Activated CD4-positive, alpha-beta memory T cell treated with anti-CD3 and anti-CD28 coated beads, Interleukin-2, amount 10 ng/mL, durations not matched to agents 7 days and 5 days (primary cell): ENCODE data around the gene MKLN1. TPM values are rescaled to one million over a fixed set of nuclear protein-coding genes. Genes with fewer than 3 reads are reported as not detected.
"Not testable (repeated sequence)": the region's sequence is repeated elsewhere in the genome, so short reads cannot be mapped to it uniquely, and the experiment has no call there.

Source experiments
- CTCF ChIA-PET: fragments of 350-600 bp; sonication (Branson Sonifier 250); formaldehyde crosslinking; loops from one replicate; lab custom pipeline; 2021; ENCODE audit warnings: antibody characterized with exemption, inconsistent platforms; lab: Charles Lee
- POLR2A ChIA-PET: fragments of 350-600 bp; sonication (Branson Sonifier 250); formaldehyde crosslinking; loops from one replicate; lab custom pipeline; 2021; ENCODE audit warnings: antibody characterized with exemption; lab: Charles Lee
- DNase-seq: peaks from one replicate; pipeline ENCODE4 v3.0.0-alpha.2; 2020
- H3K27ac Mint-ChIP-seq: one replicate; pipeline ENCODE4 v1.8.0; 2021; ENCODE audit warnings: mild to moderate bottlenecking, mixed read lengths
- H3K27me3 Mint-ChIP-seq: one replicate; pipeline ENCODE4 v1.8.0; 2021; ENCODE audit warnings: mixed read lengths
- H3K36me3 Mint-ChIP-seq: one replicate; pipeline ENCODE4 v1.8.0; 2021; ENCODE audit warnings: low read depth, mixed read lengths
- H3K4me1 Mint-ChIP-seq: one replicate; pipeline ENCODE4 v1.8.0; 2021; ENCODE audit warnings: mixed read lengths
- H3K4me3 Mint-ChIP-seq: one replicate; pipeline ENCODE4 v1.8.0; 2021; ENCODE audit warnings: mild to moderate bottlenecking, mixed read lengths
- H3K9me3 Mint-ChIP-seq: one replicate; pipeline ENCODE4 v1.8.0; 2021; ENCODE audit warnings: mixed read lengths
- total RNA-seq, 2 experiments: library from RNA; stranded (reverse); gene quantifications; one replicate each; pipeline ENCODE4 v1.2.3, GENCODE V29; 2021

The MKLN1 gene
- total RNA-seq, 2 experiments from 2014 or later: 35.9 to 37.3 TPM

GRCh38 chr7:131502810-131503508 lies 175.3 kb downstream of the MKLN1 start:
- Mint-ChIP-seq H3K9me3 (no peaks in the 10 kb centered on the region), H3K36me3 (peaks cover 7% of the 10 kb centered on the region), H3K4me3 (no peak overlapping the region), H3K27ac (no peak overlapping the region), H3K4me1 (peaks cover 30% of the 10 kb centered on the region), H3K27me3 (no peaks in the 10 kb centered on the region)
- DNase-seq: no peak
- ChIA-PET POLR2A (no interaction called here), CTCF (interaction anchor here (3.1 kb wide), 1 partner anchor 10 kb away, joined by 22 read pairs; no protein-coding TSS in a partner anchor)

- DNase-seq: no peak
- Mint-ChIP-seq H3K9me3 (no peaks in the 10 kb centered on the region), H3K27me3 (no peaks in the 10 kb centered on the region), H3K27ac (no peak overlapping the region), H3K36me3 (peaks cover 7% of the 10 kb centered on the region), H3K4me3 (no peak overlapping the region), H3K4me1 (peaks cover 35% of the 10 kb centered on the region)
- POLR2A ChIA-PET: no interaction called here
- CTCF ChIA-PET: interaction anchor here (1.3 to 1.7 kb wide), 2 partner anchors 10 to 42 kb away, joined by 5 read pairs; no protein-coding TSS in a partner anchor
Observed at GRCh38 chr7:131503639-131504038, 176.0 kb downstream of the MKLN1 start.

GRCh38 chr7:131504157-131504899 lies 176.7 kb downstream of the MKLN1 start:
- Mint-ChIP-seq H3K27ac (no peak overlapping the region), H3K36me3 (peaks cover 6% of the 10 kb centered on the region)
- CTCF ChIA-PET: interaction anchor here (1.3 to 1.7 kb wide), 2 partner anchors 9 to 42 kb away, joined by 5 read pairs; no protein-coding TSS in a partner anchor

GRCh38 chr7:131505037-131505620 lies 177.5 kb downstream of the MKLN1 start:
- H3K27ac Mint-ChIP-seq, H3K9me3 Mint-ChIP-seq, H3K36me3 Mint-ChIP-seq, H3K27me3 Mint-ChIP-seq, DNase-seq, POLR2A ChIA-PET, H3K4me3 Mint-ChIP-seq: not testable (repeated sequence)
- CTCF ChIA-PET: interaction anchor here (1.7 to 2.0 kb wide), 2 partner anchors 8 to 150 kb away, joined by 5 to 6 read pairs; no protein-coding TSS in a partner anchor
- H3K4me1 Mint-ChIP-seq: peaks cover 35% of the 10 kb centered on the region

More at GRCh38 chr7:131504157-131504899, 176.7 kb downstream of the MKLN1 start:
- H3K9me3 Mint-ChIP-seq: no peaks in the 10 kb centered on the region
- POLR2A ChIA-PET: no interaction called here
- H3K4me1 Mint-ChIP-seq: peaks cover 35% of the 10 kb centered on the region
- DNase-seq: no peak
- no peak overlapping the region for H3K4me3 Mint-ChIP-seq
- H3K27me3 Mint-ChIP-seq: no peaks in the 10 kb centered on the region

- no peaks in the 10 kb centered on the region for H3K27me3 Mint-ChIP-seq
- no peaks in the 10 kb centered on the region for H3K36me3 Mint-ChIP-seq
- no peak overlapping the region for H3K4me3 Mint-ChIP-seq
- ChIA-PET CTCF (interaction anchor here (1.6 to 2.0 kb wide), 2 partner anchors 12 to 149 kb away, joined by 5 to 6 read pairs; no protein-coding TSS in a partner anchor), POLR2A (interaction anchor here (1.4 kb wide), 1 partner anchor 17 kb away, joined by 5 read pairs; no protein-coding TSS in a partner anchor)
- no peak overlapping the region for H3K27ac Mint-ChIP-seq
- H3K4me1 Mint-ChIP-seq: peaks cover 28% of the 10 kb centered on the region
- H3K9me3 Mint-ChIP-seq: no peaks in the 10 kb centered on the region
- DNase-seq: no peak
Observed at GRCh38 chr7:131505636-131506557, 178.2 kb downstream of the MKLN1 start.

- Mint-ChIP-seq H3K27ac (no peak overlapping the region), H3K9me3 (no peaks in the 10 kb centered on the region), H3K4me3 (no peak overlapping the region), H3K36me3 (no peaks in the 10 kb centered on the region), H3K4me1 (peaks cover 22% of the 10 kb centered on the region), H3K27me3 (no peaks in the 10 kb centered on the region)
- ChIA-PET POLR2A (interaction anchor here (1.4 kb wide), 1 partner anchor 16 kb away, joined by 5 read pairs; no protein-coding TSS in a partner anchor), CTCF (interaction anchor here (0.9 to 2.1 kb wide), 6 partner anchors 8 to 149 kb away, joined by 3 to 6 read pairs (median 5); no protein-coding TSS in a partner anchor)
- no peak for DNase-seq
Observed at GRCh38 chr7:131506597-131506996, 178.9 kb downstream of the MKLN1 start.

- Mint-ChIP-seq H3K36me3 (no peaks in the 10 kb centered on the region), H3K9me3 (no peaks in the 10 kb centered on the region), H3K27ac (no peak overlapping the region), H3K4me1 (peaks cover 21% of the 10 kb centered on the region), H3K4me3 (no peak overlapping the region), H3K27me3 (no peaks in the 10 kb centered on the region)
- ChIA-PET POLR2A (interaction anchor here (1.4 to 1.5 kb wide), 2 partner anchors 15 kb away, joined by 3 to 5 read pairs; no protein-coding TSS in a partner anchor), CTCF (interaction anchor here (0.9 to 2.1 kb wide), 8 partner anchors 9 to 582 kb away, joined by 3 to 13 read pairs (median 5); no protein-coding TSS in a partner anchor)
- DNase-seq: peak; percentile 84
Observed at GRCh38 chr7:131507592-131508331, 180.1 kb downstream of the MKLN1 start.

- ChIA-PET CTCF (interaction anchor here (1.3 to 2.1 kb wide), 3 partner anchors 13 to 146 kb away, joined by 5 to 13 read pairs (median 5); no protein-coding TSS in a partner anchor), POLR2A (interaction anchor here (1.5 kb wide), 1 partner anchor 13 kb away, joined by 3 read pairs; no protein-coding TSS in a partner anchor)
- no peaks in the 10 kb centered on the region for H3K36me3 Mint-ChIP-seq
Observed at GRCh38 chr7:131508754-131509486, 181.2 kb downstream of the MKLN1 start.

GRCh38 chr7:131509781-131510180 lies 182.1 kb downstream of the MKLN1 start:
- no peaks in the 10 kb centered on the region for H3K27me3 Mint-ChIP-seq
- DNase-seq: no peak
- H3K27ac Mint-ChIP-seq: no peak overlapping the region
- no peaks in the 10 kb centered on the region for H3K9me3 Mint-ChIP-seq
- CTCF ChIA-PET: interaction anchor here (1.2 to 2.0 kb wide), 2 partner anchors 145 kb away, joined by 3 to 13 read pairs; no protein-coding TSS in a partner anchor
- H3K4me3 Mint-ChIP-seq: no peak overlapping the region
- POLR2A ChIA-PET: no interaction called here
- peaks cover 29% of the 10 kb centered on the region for H3K4me1 Mint-ChIP-seq
- H3K36me3 Mint-ChIP-seq: no peaks in the 10 kb centered on the region

More at GRCh38 chr7:131508754-131509486, 181.2 kb downstream of the MKLN1 start:
- DNase-seq: no peak
- H3K27ac Mint-ChIP-seq: no peak overlapping the region
- no peak overlapping the region for H3K4me3 Mint-ChIP-seq
- H3K27me3 Mint-ChIP-seq: no peaks in the 10 kb centered on the region
- no peaks in the 10 kb centered on the region for H3K9me3 Mint-ChIP-seq
- H3K4me1 Mint-ChIP-seq: peaks cover 29% of the 10 kb centered on the region

- no peaks in the 10 kb centered on the region for H3K9me3 Mint-ChIP-seq
- POLR2A ChIA-PET: no interaction called here
- no peak for DNase-seq
- H3K4me1 Mint-ChIP-seq: peaks cover 29% of the 10 kb centered on the region
- no peaks in the 10 kb centered on the region for H3K27me3 Mint-ChIP-seq
- H3K4me3 Mint-ChIP-seq: no peak overlapping the region
- CTCF ChIA-PET: interaction anchor here (1.2 to 3.8 kb wide), 4 partner anchors 9 to 405 kb away, joined by 3 to 22 read pairs (median 10); no protein-coding TSS in a partner anchor
- no peak overlapping the region for H3K27ac Mint-ChIP-seq
- H3K36me3 Mint-ChIP-seq: no peaks in the 10 kb centered on the region
Observed at GRCh38 chr7:131511071-131511470, 183.4 kb downstream of the MKLN1 start.
